HepG2 (cell line): ENCODE measurements around the gene NOS1AP. TPM values are rescaled to one million over a fixed set of nuclear protein-coding genes. Genes with fewer than 3 reads are reported as not detected.

Experiments used
- ATAC-seq: fragments of 200-7000 bp; cut with Tn5 transposase; 3 replicates; pipeline ENCODE4 v1.9.1; 2020; ENCODE audit warnings: mild to moderate bottlenecking, moderate library complexity
- BruUV-seq: library from RNA; stranded (reverse); fragments of 400-500 nt; replicated peaks from 2 replicates; lab custom pipeline; 2021; lab: Mats Ljungman, UMichigan
- CTCF ChIA-PET: fragments of 300-600 bp; formaldehyde crosslinking; extraction: SDS; loops from one replicate; lab custom pipeline; 2021; ENCODE audit warnings: low total read pairs, inconsistent platforms, low intra/inter-chr PET ratio; lab: Yijun Ruan, JAX
- POLR2A ChIA-PET: fragments of 350-600 bp; sonication (Branson Sonifier 250); formaldehyde crosslinking; loops from one replicate; lab custom pipeline; 2020; ENCODE audit warnings: antibody characterized with exemption, inconsistent platforms; lab: Yijun Ruan, JAX
- DNase-seq: peaks from one replicate; pipeline ENCODE4 v3.0.0-alpha.2; 2015; ENCODE audit warnings: low spot score
- FAIRE-seq: peaks from 3 replicates; lab custom pipeline; 2011; peaks lifted over from hg19 to GRCh38; lab: Jason Lieb, UNC
- H2AFZ ChIP-seq: one replicate; pipeline ENCODE4 v1.6.1; 2011; ENCODE audit warnings: low read length, inconsistent platforms
- H3K27ac ChIP-seq: fragments of 300-600 bp; 3 replicates; pipeline ENCODE4 v1.8.0; 2011; ENCODE audit warnings: mixed run types, mild to moderate bottlenecking, mixed read lengths, low read length, inconsistent platforms; ENCODE audit not compliant: insufficient read depth; ENCODE audit errors: extremely low read length
- H3K27me3 ChIP-seq, 2 experiments: fragments of 200-600 bp in 1 of 2; 2 replicates in 1 of 2; 3 replicates in 1 of 2; pipeline versions ENCODE4 v1.6.0 to v1.8.0; 2011; ENCODE audit warnings: low read length in 2 of 2, mild to moderate bottlenecking in 2 of 2, moderate library complexity in 2 of 2, inconsistent platforms in 1 of 2; ENCODE audit not compliant: insufficient read depth in 2 of 2, control insufficient read depth in 1 of 2
- H3K36me3 ChIP-seq, 2 experiments: fragments of 200-600 bp in 1 of 2; replicated peaks in 1 of 2; 2 replicates in 1 of 2; 3 replicates in 1 of 2; pipeline versions ENCODE4 v1.5.1 to v1.8.0; 2011; ENCODE audit warnings: low read length in 2 of 2, inconsistent platforms in 1 of 2; ENCODE audit not compliant: insufficient read depth in 2 of 2, control insufficient read depth in 1 of 2
- H3K4me1 ChIP-seq: 2 replicates; pipeline ENCODE4 v1.5.1; 2012; ENCODE audit warnings: low read length, inconsistent platforms; ENCODE audit not compliant: insufficient read depth
- H3K4me2 ChIP-seq: 2 replicates; pipeline ENCODE4 v1.6.0; 2011; ENCODE audit warnings: low read depth, low read length, inconsistent platforms
- H3K4me3 ChIP-seq, 3 experiments: fragments of 200-600 bp in 1 of 3; sonication (generic), shearing (Covaris generic) in 1 of 3; replicated peaks in 1 of 3; 2 replicates each; pipeline ENCODE4 v1.5.1; 2011 to 2016; ENCODE audit warnings: low read length in 3 of 3, inconsistent platforms in 2 of 3, low read depth in 2 of 3, mild to moderate bottlenecking in 2 of 3, control low read depth in 1 of 3, mixed read lengths in 1 of 3; ENCODE audit not compliant: insufficient read depth in 1 of 3
- H3K79me2 ChIP-seq: one replicate; pipeline ENCODE4 v1.6.1; 2011; ENCODE audit warnings: low read length, inconsistent platforms; ENCODE audit not compliant: insufficient read depth
- H3K9ac ChIP-seq: 2 replicates; pipeline ENCODE4 v1.6.0; 2011; ENCODE audit warnings: mild to moderate bottlenecking, low read depth, low read length, inconsistent platforms; ENCODE audit not compliant: insufficient read depth
- H3K9me3 ChIP-seq: 2 replicates; pipeline ENCODE4 v1.5.1; 2012; ENCODE audit warnings: mild to moderate bottlenecking, low read length
- H4K20me1 ChIP-seq: 2 replicates; pipeline ENCODE4 v1.6.0; 2011; ENCODE audit warnings: inconsistent platforms, mild to moderate bottlenecking, low read length, moderate library complexity; ENCODE audit not compliant: insufficient read depth
- ERF ChIP-seq: IDR thresholded peaks from 2 replicates; pipeline ENCODE4 v1.6.1; 2018; ENCODE audit warnings: missing biosample characterization, missing genetic modification reagents
- WGBS: methylation state at CpG from one replicate; pipeline ENCODE4 v1.1.6; 2017; ENCODE audit warnings: low lambda C conversion rate; 5-methylcytosine and 5-hydroxymethylcytosine counted together
- in situ Hi-C: cut with HindIII; loops from 2 replicates; pipeline ENCODE4 v1.10.0; 2017; ENCODE audit warnings: low pct_unique_long_range_greater_than_20kb; ENCODE audit not compliant: extremely low pct_ligation_motif_present
- intact Hi-C: fragments of 100-400 bp; cut with micrococcal nuclease; formaldehyde crosslinking; loops from one replicate; pipeline ENCODE4 v1.10.0; 2022; ENCODE audit not compliant: unreplicated experiment
- polyA plus RNA-seq, 8 experiments: library from polyadenylated mRNA; depleted of rRNA in 3 of 8; stranded (reverse) in 7 of 8; unstranded in 1 of 8; fragments of >200 nt; fragmentation: Illumina TruSeq in 4 of 8; extraction: Trizol in 4 of 8; gene quantifications; 2 replicates each; pipeline versions ENCODE4 v1.2.1 to v1.2.3, GENCODE V29; 2011 to 2016; ENCODE audit warnings: low read depth in 4 of 8, missing spikeins in 1 of 8, mixed read lengths in 1 of 8; ENCODE audit not compliant: insufficient read depth in 1 of 8
- total RNA-seq, 5 experiments: library from RNA; depleted of rRNA; stranded (reverse); fragments of >200 nt; fragmentation: Illumina TruSeq; extraction: Trizol; gene quantifications; 2 replicates each; pipeline ENCODE4 v1.2.3, GENCODE V29; 2016; ENCODE audit warnings: low read depth in 1 of 5
- TF ChIP-seq, protein P1 (sequence below): sonication (generic); formaldehyde crosslinking; IDR thresholded peaks from 2 replicates; pipeline ENCODE4 v1.5.0; 2020; ENCODE audit warnings: mild to moderate bottlenecking, missing genetic modification reagents, borderline replicate concordance

The NOS1AP gene
- total and polyA plus RNA-seq, 2 of the 13 experiments (the other 11 are each of a cell fraction or from before 2014, with no cell fraction given) = 2.0 to 3.3 TPM

DNA sequence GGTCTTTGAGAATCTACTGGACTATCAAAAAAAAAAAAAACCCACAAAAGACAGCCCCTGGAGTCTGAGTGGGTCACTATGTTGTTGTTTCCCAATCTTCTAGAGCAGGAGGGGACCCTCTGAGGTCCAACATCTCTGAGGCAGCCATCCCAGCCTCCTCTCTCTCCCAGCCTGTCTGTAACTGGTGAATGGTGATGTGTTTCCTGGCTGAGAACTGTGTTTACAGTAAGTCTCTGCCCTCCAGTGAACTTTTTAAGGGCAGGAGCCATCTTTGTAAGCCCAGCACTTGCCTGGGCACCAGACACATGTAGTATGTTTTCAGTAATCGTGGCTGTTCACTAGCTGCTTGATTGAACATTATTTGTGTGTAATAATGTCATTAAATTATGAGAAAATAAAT is 221.5 kb downstream of the NOS1AP start (continued):
- TF ChIP-seq, protein P1, sequence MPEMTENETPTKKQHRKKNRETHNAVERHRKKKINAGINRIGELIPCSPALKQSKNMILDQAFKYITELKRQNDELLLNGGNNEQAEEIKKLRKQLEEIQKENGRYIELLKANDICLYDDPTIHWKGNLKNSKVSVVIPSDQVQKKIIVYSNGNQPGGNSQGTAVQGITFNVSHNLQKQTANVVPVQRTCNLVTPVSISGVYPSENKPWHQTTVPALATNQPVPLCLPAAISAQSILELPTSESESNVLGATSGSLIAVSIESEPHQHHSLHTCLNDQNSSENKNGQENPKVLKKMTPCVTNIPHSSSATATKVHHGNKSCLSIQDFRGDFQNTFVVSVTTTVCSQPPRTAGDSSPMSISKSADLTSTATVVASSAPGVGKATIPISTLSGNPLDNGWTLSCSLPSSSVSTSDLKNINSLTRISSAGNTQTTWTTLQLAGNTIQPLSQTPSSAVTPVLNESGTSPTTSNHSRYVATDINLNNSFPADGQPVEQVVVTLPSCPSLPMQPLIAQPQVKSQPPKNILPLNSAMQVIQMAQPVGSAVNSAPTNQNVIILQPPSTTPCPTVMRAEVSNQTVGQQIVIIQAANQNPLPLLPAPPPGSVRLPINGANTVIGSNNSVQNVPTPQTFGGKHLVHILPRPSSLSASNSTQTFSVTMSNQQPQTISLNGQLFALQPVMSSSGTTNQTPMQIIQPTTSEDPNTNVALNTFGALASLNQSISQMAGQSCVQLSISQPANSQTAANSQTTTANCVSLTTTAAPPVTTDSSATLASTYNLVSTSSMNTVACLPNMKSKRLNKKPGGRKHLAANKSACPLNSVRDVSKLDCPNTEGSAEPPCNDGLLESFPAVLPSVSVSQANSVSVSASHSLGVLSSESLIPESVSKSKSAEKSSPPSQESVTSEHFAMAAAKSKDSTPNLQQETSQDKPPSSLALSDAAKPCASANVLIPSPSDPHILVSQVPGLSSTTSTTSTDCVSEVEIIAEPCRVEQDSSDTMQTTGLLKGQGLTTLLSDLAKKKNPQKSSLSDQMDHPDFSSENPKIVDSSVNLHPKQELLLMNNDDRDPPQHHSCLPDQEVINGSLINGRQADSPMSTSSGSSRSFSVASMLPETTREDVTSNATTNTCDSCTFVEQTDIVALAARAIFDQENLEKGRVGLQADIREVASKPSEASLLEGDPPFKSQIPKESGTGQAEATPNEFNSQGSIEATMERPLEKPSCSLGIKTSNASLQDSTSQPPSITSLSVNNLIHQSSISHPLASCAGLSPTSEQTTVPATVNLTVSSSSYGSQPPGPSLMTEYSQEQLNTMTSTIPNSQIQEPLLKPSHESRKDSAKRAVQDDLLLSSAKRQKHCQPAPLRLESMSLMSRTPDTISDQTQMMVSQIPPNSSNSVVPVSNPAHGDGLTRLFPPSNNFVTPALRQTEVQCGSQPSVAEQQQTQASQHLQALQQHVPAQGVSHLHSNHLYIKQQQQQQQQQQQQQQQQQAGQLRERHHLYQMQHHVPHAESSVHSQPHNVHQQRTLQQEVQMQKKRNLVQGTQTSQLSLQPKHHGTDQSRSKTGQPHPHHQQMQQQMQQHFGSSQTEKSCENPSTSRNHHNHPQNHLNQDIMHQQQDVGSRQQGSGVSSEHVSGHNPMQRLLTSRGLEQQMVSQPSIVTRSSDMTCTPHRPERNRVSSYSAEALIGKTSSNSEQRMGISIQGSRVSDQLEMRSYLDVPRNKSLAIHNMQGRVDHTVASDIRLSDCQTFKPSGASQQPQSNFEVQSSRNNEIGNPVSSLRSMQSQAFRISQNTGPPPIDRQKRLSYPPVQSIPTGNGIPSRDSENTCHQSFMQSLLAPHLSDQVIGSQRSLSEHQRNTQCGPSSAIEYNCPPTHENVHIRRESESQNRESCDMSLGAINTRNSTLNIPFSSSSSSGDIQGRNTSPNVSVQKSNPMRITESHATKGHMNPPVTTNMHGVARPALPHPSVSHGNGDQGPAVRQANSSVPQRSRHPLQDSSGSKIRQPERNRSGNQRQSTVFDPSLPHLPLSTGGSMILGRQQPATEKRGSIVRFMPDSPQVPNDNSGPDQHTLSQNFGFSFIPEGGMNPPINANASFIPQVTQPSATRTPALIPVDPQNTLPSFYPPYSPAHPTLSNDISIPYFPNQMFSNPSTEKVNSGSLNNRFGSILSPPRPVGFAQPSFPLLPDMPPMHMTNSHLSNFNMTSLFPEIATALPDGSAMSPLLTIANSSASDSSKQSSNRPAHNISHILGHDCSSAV (CRISPR knock-in tag) = no peak

DNA sequence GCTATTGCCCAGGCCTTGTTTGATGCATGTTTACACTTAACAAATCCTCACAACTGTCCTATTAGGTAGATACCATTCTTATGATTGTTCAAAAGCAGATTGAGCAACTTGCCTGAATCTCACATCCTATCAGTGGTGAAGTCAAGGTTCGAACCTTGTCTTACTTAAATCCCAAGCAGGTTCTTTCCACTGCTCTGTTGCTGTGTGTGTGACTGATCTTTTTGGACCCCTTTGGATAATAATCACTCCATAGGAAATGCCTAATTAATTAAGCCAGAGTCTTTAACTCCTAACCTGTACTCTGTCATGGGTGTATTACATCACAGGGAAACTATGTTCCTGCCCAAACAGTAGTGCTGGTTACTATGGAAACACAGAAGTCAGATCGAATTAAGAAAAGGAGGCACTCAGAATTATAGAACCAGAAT is 222.9 kb downstream of the NOS1AP start:
- POLR2A ChIA-PET = no interaction called here
- CTCF ChIA-PET = no interaction called here
- Histone ChIP-seq H3K36me3 (peaks cover 6 to 21% of the 10 kb centered on the region in 2 experiments; a peak in 4 of 5 replicates), H3K27me3 (no peaks in the 10 kb centered on the region), H3K4me3 (no peak overlapping the region), H3K9ac (no peak overlapping the region), H4K20me1 (no peaks in the 10 kb centered on the region), H3K9me3 (no peaks in the 10 kb centered on the region)
- BruUV-seq = no TSS peak
- in situ Hi-C loops = no loop called here
- FAIRE-seq = no peak
- TF ChIP-seq ERF (CRISPR knock-in tag) = no peak
- TF ChIP-seq, all 625 proteins: peak for 0
- Histone ChIP-seq H3K4me1 (no peaks in the 10 kb centered on the region), H3K4me2 (no peak overlapping the region), H3K79me2 (no peaks in the 10 kb centered on the region), H2AFZ (no peak overlapping the region), H3K27ac (no peak overlapping the region)
- ATAC-seq (no peak), DNase-seq (no peak)
- intact Hi-C loops = no loop called here
- WGBS = 81% methylated on average over 2 of the region's 2 CpGs
